ENCODE results near the gene FOXN4.

DNA sequence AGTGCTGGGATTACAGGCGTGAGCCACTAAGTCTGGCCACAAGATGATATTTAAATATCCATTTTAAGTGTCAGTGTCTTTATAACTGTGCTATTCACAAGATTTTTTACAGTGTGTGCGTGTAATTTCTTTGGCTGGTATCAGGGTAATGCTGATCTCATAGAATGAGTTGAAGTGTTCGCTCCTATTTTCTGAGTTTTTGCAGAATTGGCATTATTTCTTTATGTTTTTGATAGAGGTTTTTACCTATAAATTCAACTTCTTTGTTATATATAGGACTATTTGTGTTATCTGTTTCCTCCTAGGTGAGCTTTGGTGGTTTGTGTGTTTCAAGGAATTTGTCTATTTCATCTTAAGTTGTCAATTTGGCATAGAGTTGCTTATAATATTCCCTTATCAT, 45.6 kb downstream of the FOXN4 start:
- TF ChIP-seq, protein P1, sequence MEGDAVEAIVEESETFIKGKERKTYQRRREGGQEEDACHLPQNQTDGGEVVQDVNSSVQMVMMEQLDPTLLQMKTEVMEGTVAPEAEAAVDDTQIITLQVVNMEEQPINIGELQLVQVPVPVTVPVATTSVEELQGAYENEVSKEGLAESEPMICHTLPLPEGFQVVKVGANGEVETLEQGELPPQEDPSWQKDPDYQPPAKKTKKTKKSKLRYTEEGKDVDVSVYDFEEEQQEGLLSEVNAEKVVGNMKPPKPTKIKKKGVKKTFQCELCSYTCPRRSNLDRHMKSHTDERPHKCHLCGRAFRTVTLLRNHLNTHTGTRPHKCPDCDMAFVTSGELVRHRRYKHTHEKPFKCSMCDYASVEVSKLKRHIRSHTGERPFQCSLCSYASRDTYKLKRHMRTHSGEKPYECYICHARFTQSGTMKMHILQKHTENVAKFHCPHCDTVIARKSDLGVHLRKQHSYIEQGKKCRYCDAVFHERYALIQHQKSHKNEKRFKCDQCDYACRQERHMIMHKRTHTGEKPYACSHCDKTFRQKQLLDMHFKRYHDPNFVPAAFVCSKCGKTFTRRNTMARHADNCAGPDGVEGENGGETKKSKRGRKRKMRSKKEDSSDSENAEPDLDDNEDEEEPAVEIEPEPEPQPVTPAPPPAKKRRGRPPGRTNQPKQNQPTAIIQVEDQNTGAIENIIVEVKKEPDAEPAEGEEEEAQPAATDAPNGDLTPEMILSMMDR (IDR thresholded peaks at IDR 0.05; ENCODE audit: extremely low read depth in 1 of 2, insufficient read depth in 1 of 2, low read depth in 1 of 2, low read length in 2 of 2): no peak
- TF ChIP-seq POLR2A (IDR thresholded peaks at IDR 0.05; ENCODE audit: low read depth, low read length) (no peak), POLR2AphosphoS5 (IDR thresholded peaks at IDR 0.05; ENCODE audit: insufficient read depth, low read depth, low read length) (no peak), MAX (IDR thresholded peaks at IDR 0.05; ENCODE audit: insufficient read depth, insufficient read length) (no peak), EZH2 (IDR thresholded peaks at IDR 0.05; ENCODE audit: borderline replicate concordance, low read depth, low read length, severe bottlenecking) (no peak), MYC (IDR thresholded peaks at IDR 0.05; ENCODE audit: low read depth, low read length) (no peak)

Measured in endothelial cell of umbilical vein (primary cell).